ENCODE measurements around the gene PGA4.
"Not testable (repeated sequence)": the region's sequence is repeated elsewhere in the genome, so short reads cannot be mapped to it uniquely, and the experiment has no call there.

PGA4 gene

GRCh38 chr11:61222047-61222446, at the start of gene PGA4:
PGA4 (plus strand) TSS chr11:61222347; CDS start chr11:61222401, 54 bp downstream.
- not testable (repeated sequence) for DNase-seq (ENCODE audit: low read depth, low spot score)

GRCh38 chr11:61172356-61172755, 49.8 kb upstream of the PGA4 start:
- no peak for DNase-seq (ENCODE audit: low read depth, low spot score)

- DNase-seq (ENCODE audit: low read depth, low spot score) = no peak
Observed at GRCh38 chr11:61172888-61173287, 49.3 kb upstream of the PGA4 start.

GRCh38 chr11:61173456-61173855, 48.7 kb upstream of the PGA4 start:
- no peak for DNase-seq (ENCODE audit: low read depth, low spot score)

GRCh38 chr11:61174273-61174672, 47.9 kb upstream of the PGA4 start:
- no peak for DNase-seq (ENCODE audit: low read depth, low spot score)

- no peak for DNase-seq (ENCODE audit: low read depth, low spot score)
Observed at GRCh38 chr11:61174949-61175348, 47.2 kb upstream of the PGA4 start.

- DNase-seq (ENCODE audit: low read depth, low spot score) = no peak
Observed at GRCh38 chr11:61176446-61176845, 45.7 kb upstream of the PGA4 start.

- not testable (repeated sequence) for DNase-seq (ENCODE audit: low read depth, low spot score)
Observed at GRCh38 chr11:61180205-61180604, 41.9 kb upstream of the PGA4 start.

GRCh38 chr11:61181489-61181888, 40.7 kb upstream of the PGA4 start:
- no peak for DNase-seq (ENCODE audit: low read depth, low spot score)

- DNase-seq (ENCODE audit: low read depth, low spot score) = no peak
Observed at GRCh38 chr11:61183645-61184044, 38.5 kb upstream of the PGA4 start.

GRCh38 chr11:61186504-61186903, 35.6 kb upstream of the PGA4 start:
- no peak for DNase-seq (ENCODE audit: low read depth, low spot score)

- DNase-seq (ENCODE audit: low read depth, low spot score) = peak; percentile 45
Observed at GRCh38 chr11:61187505-61188130, 34.5 kb upstream of the PGA4 start.

GRCh38 chr11:61189933-61190332, 32.2 kb upstream of the PGA4 start:
- DNase-seq (ENCODE audit: low read depth, low spot score) = no peak

- no peak for DNase-seq (ENCODE audit: low read depth, low spot score)
Observed at GRCh38 chr11:61193596-61193995, 28.6 kb upstream of the PGA4 start.

- DNase-seq (ENCODE audit: low read depth, low spot score) = no peak
Observed at GRCh38 chr11:61194169-61194671, 27.9 kb upstream of the PGA4 start.

GRCh38 chr11:61194981-61195695, 27.0 kb upstream of the PGA4 start:
- no peak for DNase-seq (ENCODE audit: low read depth, low spot score)

GRCh38 chr11:61195719-61196118, 26.4 kb upstream of the PGA4 start:
- no peak for DNase-seq (ENCODE audit: low read depth, low spot score)

GRCh38 chr11:61198361-61198760, 23.8 kb upstream of the PGA4 start:
- DNase-seq (ENCODE audit: low read depth, low spot score) = no peak

GRCh38 chr11:61198948-61199523, 23.1 kb upstream of the PGA4 start:
- DNase-seq (ENCODE audit: low read depth, low spot score) = no peak

GRCh38 chr11:61201476-61201875, 20.7 kb upstream of the PGA4 start:
- no peak for DNase-seq (ENCODE audit: low read depth, low spot score)

- DNase-seq (ENCODE audit: low read depth, low spot score) = not testable (repeated sequence)
Observed at GRCh38 chr11:61202950-61203746, 19.0 kb upstream of the PGA4 start, which contains the start of gene PGA3. PGA3 (plus strand) TSS chr11:61203515; CDS start chr11:61203565, 50 bp downstream.

GRCh38 chr11:61203873-61204272, 18.3 kb upstream of the PGA4 start:
- DNase-seq (ENCODE audit: low read depth, low spot score) = not testable (repeated sequence)
